KG1 (cell line): ENCODE measurements around the gene LMLN.
A peak's percentile ranks its signal among the peaks of the same experiment; 100 is the strongest.
"Not testable (repeated sequence)": the region's sequence is repeated elsewhere in the genome, so short reads cannot be mapped to it uniquely, and the experiment has no call there.

ENCODE experiments used
- DNase-seq: peaks from one replicate; lab custom pipeline; 2025; lab: John Stamatoyannopoulos, UW

Gene LMLN

DNA sequence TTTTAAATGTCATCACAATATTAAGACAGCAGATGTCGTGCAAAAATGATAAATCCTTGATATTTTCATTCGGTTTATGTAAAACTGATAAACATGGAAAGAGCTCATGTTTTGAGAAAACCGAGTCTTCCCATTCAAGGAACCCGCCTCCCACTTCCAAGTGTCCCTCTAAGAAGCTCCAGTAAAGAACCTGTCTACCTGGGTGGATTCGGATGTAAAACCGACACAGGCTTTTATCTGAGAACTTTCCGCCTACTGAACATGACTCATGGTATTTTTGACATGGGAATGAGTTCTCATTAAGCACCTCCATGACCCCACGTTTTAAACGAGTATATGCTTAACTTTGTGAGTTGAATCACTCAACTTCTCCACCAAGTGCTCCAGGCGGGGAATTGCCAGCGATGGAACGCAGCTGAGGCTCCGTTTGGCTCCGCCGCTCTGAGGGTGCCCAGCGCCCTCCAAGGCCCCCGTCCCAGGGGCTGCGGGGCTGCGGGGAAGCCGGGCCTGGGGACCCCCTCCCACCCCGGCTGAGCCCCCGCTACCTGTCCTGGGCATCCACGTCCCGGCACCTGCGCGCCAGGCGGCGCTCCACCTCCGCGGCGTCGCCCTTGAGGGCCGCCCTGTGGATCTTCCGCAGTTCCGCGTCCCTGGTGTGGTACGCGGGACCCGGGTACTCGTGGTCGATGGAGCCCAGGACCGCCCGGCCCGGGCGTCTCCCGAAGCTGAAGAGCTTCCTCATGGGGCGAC lies 119.9 kb downstream of the LMLN start:
- peak; percentile 72 for DNase-seq

- DNase-seq: peak; percentile 73
Measured at GRCh38 chr3:198080521-198081384, 120.7 kb downstream of the LMLN start.

DNA sequence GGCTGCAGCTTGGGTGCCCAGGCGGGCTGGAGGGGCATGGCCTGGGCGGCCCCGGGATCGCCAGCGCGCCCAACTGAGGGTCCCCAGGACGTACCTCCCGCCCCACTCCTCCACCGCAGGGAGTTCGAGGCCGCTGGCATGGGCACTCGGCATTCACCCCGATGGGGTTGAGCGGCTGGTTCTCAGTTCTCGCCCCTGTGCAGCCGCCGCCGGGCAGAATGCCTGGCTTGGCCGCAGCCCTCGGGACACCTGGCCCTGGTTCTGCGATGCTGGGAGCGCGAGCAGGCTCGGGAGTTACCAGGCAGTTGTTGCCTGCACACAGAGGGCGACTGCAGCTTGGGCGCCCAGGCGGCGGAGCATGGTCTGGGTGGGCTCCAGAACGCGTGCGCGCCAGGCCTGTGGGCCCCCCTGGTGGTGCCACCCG lies 121.4 kb downstream of the LMLN start:
- DNase-seq: no peak

DNA sequence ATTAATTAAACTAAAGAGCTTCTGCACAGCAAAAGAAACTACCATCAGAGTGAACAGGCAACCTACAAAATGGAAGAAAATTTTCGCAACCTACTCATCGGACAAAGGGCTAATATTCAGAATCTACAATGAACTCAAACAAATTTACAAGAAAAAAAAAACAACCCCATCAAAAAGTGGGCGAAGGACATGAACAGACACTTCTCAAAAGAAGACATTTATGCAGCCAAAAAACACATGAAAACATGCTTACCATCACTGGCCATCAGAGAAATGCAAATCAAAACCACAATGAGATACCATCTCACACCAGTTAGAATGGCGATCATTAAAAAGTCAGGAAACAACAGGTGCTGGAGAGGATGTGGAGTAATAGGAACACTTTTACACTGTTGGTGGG lies 122.2 kb downstream of the LMLN start:
- DNase-seq: not testable (repeated sequence)

- DNase-seq: no peak
Measured at GRCh38 chr3:198088421-198088955, 128.5 kb downstream of the LMLN start.

GRCh38 chr3:198090795-198091332 lies 130.8 kb downstream of the LMLN start:
- no peak for DNase-seq

DNA sequence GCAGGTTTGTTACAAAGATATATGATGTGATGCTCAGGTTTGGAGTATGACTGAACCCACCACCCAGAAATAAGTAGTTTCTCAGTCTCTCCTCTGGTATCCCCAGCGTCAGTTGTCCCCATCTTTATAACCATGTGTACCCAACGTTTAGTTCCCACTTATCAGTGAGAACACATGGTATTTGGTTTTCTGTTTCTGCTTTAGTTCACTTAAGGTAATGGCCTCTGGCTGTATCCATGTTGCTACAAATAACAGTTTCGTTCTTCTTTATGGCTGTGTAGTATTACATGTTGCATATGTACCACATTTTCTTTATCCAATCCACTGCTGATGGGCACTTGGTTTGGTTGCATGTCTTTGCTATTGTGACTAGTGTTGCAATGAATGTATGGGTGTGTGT lies 132.3 kb downstream of the LMLN start:
- no peak for DNase-seq

GRCh38 chr3:198093112-198093679 lies 133.2 kb downstream of the LMLN start:
- DNase-seq: no peak
